Loucy (cell line): Measurements from ENCODE around the gene SCRT2.

Experiments
- EZH2phosphoT487 ChIP-seq: fragments of 200-600 bp; IDR thresholded peaks from 2 replicates; pipeline ENCODE4 v1.6.1; 2018; ENCODE audit warnings: antibody characterized with exemption, mild to moderate bottlenecking, moderate library complexity, borderline replicate concordance
- TF ChIP-seq, protein P1 (sequence below): fragments of 200-600 bp; sonication (generic); conservative IDR thresholded peaks from 2 replicates; pipeline ENCODE4 v1.5.1; 2014; ENCODE audit warnings: mild to moderate bottlenecking, antibody characterized with exemption, low read length

DNA sequence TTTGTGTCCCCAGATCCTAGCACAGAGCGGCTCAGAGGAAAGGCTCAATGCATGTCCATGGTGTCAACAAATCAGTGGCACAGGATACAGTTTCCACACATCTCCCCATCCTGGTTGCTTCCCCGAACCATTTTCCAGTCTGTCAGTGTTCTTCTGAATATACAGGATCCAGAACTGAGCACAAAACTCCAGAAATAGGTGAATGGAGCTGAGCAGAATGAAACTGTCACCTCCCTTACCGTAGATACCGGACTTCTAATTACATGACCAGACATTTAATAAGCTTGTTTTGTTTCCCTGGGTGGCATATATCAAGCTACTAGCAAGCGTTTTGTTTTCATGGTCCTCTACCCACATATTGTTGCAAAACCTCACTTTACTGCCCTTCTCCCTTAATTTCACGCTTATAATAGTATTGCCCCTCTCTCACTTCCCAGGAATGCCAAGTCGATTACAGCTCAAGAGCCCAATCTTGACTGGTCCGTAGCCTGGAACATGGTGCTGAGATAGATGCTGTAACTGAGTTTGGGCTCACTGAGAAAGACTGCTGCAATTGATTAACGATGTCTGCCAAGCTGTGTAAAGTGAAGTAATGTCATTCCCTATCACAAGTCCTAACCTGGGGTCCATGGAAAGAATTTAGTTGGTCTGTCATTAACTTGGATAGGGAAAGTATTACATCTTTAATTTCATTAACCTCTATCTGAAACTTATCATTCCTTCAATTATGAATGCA is 12.0 kb upstream of the SCRT2 start:
- TF ChIP-seq, protein P1, sequence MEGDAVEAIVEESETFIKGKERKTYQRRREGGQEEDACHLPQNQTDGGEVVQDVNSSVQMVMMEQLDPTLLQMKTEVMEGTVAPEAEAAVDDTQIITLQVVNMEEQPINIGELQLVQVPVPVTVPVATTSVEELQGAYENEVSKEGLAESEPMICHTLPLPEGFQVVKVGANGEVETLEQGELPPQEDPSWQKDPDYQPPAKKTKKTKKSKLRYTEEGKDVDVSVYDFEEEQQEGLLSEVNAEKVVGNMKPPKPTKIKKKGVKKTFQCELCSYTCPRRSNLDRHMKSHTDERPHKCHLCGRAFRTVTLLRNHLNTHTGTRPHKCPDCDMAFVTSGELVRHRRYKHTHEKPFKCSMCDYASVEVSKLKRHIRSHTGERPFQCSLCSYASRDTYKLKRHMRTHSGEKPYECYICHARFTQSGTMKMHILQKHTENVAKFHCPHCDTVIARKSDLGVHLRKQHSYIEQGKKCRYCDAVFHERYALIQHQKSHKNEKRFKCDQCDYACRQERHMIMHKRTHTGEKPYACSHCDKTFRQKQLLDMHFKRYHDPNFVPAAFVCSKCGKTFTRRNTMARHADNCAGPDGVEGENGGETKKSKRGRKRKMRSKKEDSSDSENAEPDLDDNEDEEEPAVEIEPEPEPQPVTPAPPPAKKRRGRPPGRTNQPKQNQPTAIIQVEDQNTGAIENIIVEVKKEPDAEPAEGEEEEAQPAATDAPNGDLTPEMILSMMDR: no peak
- TF ChIP-seq EZH2phosphoT487: no peak
